ENCODE measurements around the gene PAK1IP1. TPM values are rescaled to one million over a fixed set of nuclear protein-coding genes. Genes with fewer than 3 reads are reported as not detected.
A peak's percentile ranks its signal among the peaks of the same experiment; 100 is the strongest.

The PAK1IP1 gene
- total RNA-seq, 2 experiments from 2014 or later, result 13.1 to 22.8 TPM

GRCh38 chr6:10681795-10682194 is 13.0 kb upstream of the PAK1IP1 start:
- Mint-ChIP-seq H3K4me1 (peaks cover 32% of the 10 kb centered on the region), H3K36me3 (peaks cover 5% of the 10 kb centered on the region), H3K27me3 (no peaks in the 10 kb centered on the region), H3K27ac (no peak overlapping the region), H3K9me3 (ENCODE audit: low read depth) (no peaks in the 10 kb centered on the region), H3K4me3 (no peak overlapping the region)
- DNase-seq, result no peak
- no peak for ATAC-seq
- CTCF ChIA-PET, result interaction anchor here (1.2 kb wide), 1 partner anchor 10 kb away, joined by 4 read pairs; no protein-coding TSS in a partner anchor

DNA sequence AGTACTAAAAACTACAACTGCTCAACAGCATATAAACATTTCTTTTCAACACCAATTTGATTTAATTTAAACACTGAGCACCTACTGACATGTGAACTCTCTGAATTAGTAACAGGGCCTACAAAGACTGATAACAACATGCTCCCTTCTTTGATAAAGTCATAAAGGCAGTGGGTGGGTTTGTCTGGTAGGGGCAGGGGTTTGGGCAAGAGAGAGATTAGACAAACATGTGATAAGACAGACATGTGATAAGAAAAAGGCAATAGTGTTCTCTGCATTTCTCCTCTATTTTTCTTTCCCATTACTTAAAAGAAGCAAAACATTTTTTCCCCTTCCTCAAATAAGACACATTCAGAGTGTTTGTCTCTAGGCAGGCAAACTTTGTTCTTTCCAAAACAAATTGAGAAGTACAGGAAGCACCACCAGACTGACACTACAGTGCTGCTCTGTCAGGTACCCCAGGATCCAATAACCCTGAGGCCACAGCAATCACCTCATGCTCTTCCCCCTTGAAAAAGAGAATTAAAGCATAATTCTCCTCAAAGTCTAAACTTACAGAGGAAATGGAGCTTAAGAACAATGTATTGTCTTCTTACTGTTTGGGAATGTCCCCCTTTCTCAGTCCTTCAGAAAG is 12.3 kb upstream of the PAK1IP1 start:
- H3K36me3 Mint-ChIP-seq, result peaks cover 5% of the 10 kb centered on the region
- H3K27me3 Mint-ChIP-seq, result peaks cover 3% of the 10 kb centered on the region
- DNase-seq (no peak), ATAC-seq (no peak)
- H3K4me1 Mint-ChIP-seq, result peaks cover 32% of the 10 kb centered on the region
- no peak overlapping the region for H3K4me3 Mint-ChIP-seq
- CTCF ChIA-PET, result interaction anchor here (0.7 to 1.1 kb wide), 2 partner anchors 12 to 152 kb away, joined by 3 read pairs; partner anchors contain the start of genes C6orf52 and PAK1IP1
- H3K27ac Mint-ChIP-seq, result peak overlapping the region; percentile 25
- no peaks in the 10 kb centered on the region for H3K9me3 Mint-ChIP-seq (ENCODE audit: low read depth)

DNA sequence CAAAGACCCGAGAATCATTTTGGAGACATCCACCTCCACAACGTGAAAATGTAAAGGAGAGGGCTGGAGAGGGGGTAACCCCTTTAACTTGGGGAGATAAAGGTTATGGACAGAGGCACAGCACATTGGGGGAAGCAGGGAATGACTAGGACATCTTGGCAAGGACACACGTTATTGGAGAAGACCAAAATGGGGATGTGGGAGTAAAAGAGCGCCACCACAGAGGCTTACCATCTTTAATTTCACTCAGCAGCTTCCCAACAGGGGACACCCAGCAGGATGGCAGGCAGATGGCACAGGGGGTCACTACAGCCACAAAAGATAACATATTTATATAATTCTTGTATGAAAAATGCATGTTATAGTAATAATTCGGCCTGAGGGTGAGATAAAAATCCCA is 10.2 kb upstream of the PAK1IP1 start:
- Mint-ChIP-seq H3K36me3 (peaks cover 5% of the 10 kb centered on the region), H3K4me3 (no peak overlapping the region), H3K27ac (no peak overlapping the region), H3K4me1 (peaks cover 32% of the 10 kb centered on the region), H3K27me3 (peaks cover 5% of the 10 kb centered on the region), H3K9me3 (ENCODE audit: low read depth) (no peaks in the 10 kb centered on the region)
- no peak for ATAC-seq
- no peak for DNase-seq
- CTCF ChIA-PET, result interaction anchor here (0.7 to 1.5 kb wide), 2 partner anchors 75 to 206 kb away, joined by 3 to 7 read pairs; no protein-coding TSS in a partner anchor

DNA sequence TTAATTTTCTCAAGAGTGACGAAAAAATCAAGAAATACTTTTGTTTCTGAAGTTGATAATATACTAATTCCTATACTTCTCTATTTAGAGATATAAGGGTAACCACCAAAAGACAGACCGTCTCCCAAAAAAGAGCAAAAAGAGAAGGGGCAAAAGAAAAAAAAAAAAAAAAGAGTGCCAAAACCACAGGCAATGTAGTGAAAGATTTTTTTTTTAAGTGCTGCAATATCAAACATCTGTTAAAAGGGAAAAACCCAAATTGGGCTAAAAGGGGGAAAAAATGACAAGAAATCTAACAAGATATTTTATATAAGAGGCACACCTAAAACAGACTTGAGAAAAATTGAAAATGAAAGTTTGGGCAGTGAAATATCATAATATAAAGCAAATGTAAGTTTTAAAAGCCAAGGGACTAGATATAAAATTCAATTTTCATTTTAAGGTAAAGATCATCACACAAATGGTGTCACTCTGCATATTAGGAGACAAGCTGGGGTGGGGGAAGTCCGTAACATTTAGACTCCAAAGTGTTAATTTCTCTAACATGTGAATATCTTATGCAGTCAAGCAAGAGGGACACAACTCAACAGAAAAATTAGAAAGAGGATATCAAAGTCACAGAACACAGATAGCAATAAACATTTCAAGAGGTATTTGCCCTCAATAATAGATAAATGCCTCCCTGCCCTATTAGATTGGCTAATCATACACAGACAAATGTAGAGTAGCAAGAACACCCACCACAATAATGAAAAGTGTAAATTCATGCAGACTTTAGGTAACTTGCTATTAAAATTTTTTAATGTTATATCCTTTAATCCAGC is 9.5 kb upstream of the PAK1IP1 start:
- Mint-ChIP-seq H3K27me3 (peaks cover 5% of the 10 kb centered on the region), H3K36me3 (peaks cover 5% of the 10 kb centered on the region), H3K27ac (no peak overlapping the region), H3K4me3 (no peak overlapping the region), H3K4me1 (peaks cover 32% of the 10 kb centered on the region), H3K9me3 (ENCODE audit: low read depth) (no peaks in the 10 kb centered on the region)
- DNase-seq, result no peak
- CTCF ChIA-PET, result no interaction called here
- no peak for ATAC-seq

DNA sequence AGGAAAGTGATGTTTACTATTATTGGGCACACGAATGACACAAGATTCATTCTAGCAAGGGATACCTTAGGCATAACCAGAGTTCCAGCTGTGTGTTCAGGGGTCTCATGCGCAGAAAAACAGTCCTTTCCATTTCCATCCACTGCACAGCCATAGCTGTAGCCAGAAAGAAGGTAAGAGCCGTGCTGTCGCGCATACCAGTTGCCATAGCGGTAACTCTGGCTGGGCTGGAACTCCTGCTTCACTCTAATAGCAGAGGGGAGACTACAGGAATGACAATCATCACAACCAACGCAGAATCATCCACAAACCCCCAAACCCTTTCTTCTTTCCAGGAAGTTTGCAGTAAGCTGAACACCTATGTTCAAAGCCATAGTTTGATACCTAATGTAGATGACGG is 7.9 kb upstream of the PAK1IP1 start:
- H3K4me3 Mint-ChIP-seq, result no peak overlapping the region
- CTCF ChIA-PET, result no interaction called here
- no peak overlapping the region for H3K27ac Mint-ChIP-seq
- H3K27me3 Mint-ChIP-seq, result peaks cover 5% of the 10 kb centered on the region
- no peak for ATAC-seq
- DNase-seq, result no peak
- H3K36me3 Mint-ChIP-seq, result peaks cover 5% of the 10 kb centered on the region
- H3K4me1 Mint-ChIP-seq, result peaks cover 32% of the 10 kb centered on the region
- H3K9me3 Mint-ChIP-seq (ENCODE audit: low read depth), result no peaks in the 10 kb centered on the region

DNA sequence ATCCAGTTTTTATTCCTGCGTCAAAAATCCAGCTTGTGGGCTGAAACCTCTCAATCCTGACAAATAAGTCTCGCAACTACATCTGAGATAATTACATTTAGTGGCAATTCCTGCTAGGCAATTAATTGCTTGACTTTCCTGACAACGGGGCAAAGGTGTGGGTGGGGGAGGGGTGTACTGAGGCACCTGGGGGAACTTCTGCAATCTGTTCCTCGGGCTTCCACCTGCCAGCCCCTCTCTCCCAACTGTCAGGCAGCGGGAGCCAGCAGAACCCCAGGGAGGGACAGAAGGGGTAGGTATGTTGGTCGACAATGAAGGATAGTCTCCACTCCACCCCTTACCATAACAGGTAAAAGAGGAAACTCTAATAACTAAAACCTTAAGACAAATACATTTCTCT is 7.2 kb upstream of the PAK1IP1 start:
- no peak overlapping the region for H3K27ac Mint-ChIP-seq
- no peaks in the 10 kb centered on the region for H3K9me3 Mint-ChIP-seq (ENCODE audit: low read depth)
- no peak overlapping the region for H3K4me3 Mint-ChIP-seq
- H3K36me3 Mint-ChIP-seq, result peaks cover under 1% of the 10 kb centered on the region
- DNase-seq (no peak), ATAC-seq (no peak)
- H3K27me3 Mint-ChIP-seq, result peaks cover 5% of the 10 kb centered on the region
- peaks cover 28% of the 10 kb centered on the region for H3K4me1 Mint-ChIP-seq
- CTCF ChIA-PET, result no interaction called here

- CTCF ChIA-PET, result interaction anchor here (1.0 kb wide), 1 partner anchor 60 kb away, joined by 3 read pairs; no protein-coding TSS in a partner anchor
- DNase-seq (no peak), ATAC-seq (no peak)
- Mint-ChIP-seq H3K9me3 (ENCODE audit: low read depth) (no peaks in the 10 kb centered on the region), H3K4me3 (no peak overlapping the region), H3K36me3 (peaks cover 5% of the 10 kb centered on the region), H3K27me3 (peaks cover 5% of the 10 kb centered on the region), H3K27ac (no peak overlapping the region), H3K4me1 (peaks cover 18% of the 10 kb centered on the region)
Observed at GRCh38 chr6:10690651-10691445, 3.9 kb upstream of the PAK1IP1 start.

DNA sequence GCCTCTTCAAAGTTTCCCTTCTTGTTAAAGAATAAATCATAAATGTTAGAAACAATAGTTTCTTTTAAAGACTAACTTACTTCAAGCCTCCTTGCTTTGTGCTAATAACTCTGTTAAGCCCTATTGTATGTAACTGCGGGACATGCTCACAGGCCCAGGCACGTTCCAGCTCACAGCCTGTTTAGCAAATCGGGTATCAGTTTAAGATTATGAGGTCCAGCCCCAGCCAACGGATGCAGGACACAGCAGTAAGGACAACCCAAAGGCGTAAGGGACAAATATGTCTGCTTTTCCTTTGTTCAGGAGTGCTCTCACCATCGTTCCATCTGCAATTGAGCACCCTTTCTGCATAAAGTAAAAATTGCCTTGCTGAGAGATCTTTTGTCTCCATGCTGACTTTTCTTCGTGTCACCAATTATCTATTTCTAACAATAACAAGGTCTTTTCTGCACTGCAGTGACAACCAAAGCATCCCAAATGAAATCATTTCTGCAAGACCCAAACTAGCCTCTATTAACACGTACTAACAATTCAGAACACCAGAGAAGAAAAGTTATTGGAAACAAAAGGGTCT is 1.7 kb upstream of the PAK1IP1 start:
- H3K27ac Mint-ChIP-seq, result peak overlapping the region; percentile 100
- peaks cover 31% of the 10 kb centered on the region for H3K4me1 Mint-ChIP-seq
- H3K9me3 Mint-ChIP-seq (ENCODE audit: low read depth), result no peaks in the 10 kb centered on the region
- peaks cover 13% of the 10 kb centered on the region for H3K36me3 Mint-ChIP-seq
- no peaks in the 10 kb centered on the region for H3K27me3 Mint-ChIP-seq
- H3K4me3 Mint-ChIP-seq, result peak overlapping the region; percentile 93
- ATAC-seq, result no peak
- no peak for DNase-seq
- CTCF ChIA-PET, result no interaction called here

DNA sequence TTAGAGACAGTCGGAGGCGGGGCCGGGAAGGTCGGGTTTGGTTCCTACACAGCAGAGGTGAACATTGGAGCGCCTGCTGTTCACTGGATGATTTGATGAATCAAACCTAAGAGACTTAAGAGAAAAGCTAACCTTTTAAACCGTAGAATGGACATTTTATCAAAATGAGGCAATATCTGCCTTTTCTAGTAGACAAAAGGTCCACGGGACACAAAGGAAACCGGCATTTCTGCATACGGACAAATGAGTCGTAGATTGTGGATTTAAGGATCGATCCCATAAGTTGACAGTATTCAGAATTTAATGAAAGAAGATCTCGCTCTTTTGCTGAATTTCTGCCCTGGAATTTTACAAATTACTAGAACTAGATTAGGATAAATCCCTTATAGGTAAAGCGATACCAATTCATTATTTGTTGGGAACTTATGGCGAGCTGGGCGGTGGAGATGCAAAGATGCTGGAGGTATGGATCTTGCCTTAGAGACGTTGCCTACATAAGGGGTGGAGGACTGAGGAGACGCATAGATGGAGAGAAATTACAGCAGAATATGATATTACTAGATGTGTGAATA is 400 bp downstream of the PAK1IP1 start:
- DNase-seq (no peak), ATAC-seq (no peak)
- Mint-ChIP-seq H3K9me3 (ENCODE audit: low read depth) (no peaks in the 10 kb centered on the region), H3K27me3 (no peaks in the 10 kb centered on the region), H3K4me1 (peaks cover 42% of the 10 kb centered on the region), H3K36me3 (peaks cover 25% of the 10 kb centered on the region), H3K27ac (peak overlapping the region; percentile 100), H3K4me3 (peak overlapping the region; percentile 93)
- CTCF ChIA-PET, result interaction anchor here (0.7 to 1.4 kb wide), 7 partner anchors 10 to 184 kb away, joined by 3 to 13 read pairs (median 5); no protein-coding TSS in a partner anchor

GRCh38 chr6:10696655-10697054 is 1.9 kb downstream of the PAK1IP1 start:
- H3K9me3 Mint-ChIP-seq (ENCODE audit: low read depth), result no peaks in the 10 kb centered on the region
- CTCF ChIA-PET, result no interaction called here
- peak overlapping the region; percentile 93 for H3K4me3 Mint-ChIP-seq
- H3K4me1 Mint-ChIP-seq, result peaks cover 46% of the 10 kb centered on the region
- no peaks in the 10 kb centered on the region for H3K27me3 Mint-ChIP-seq
- no peak for DNase-seq
- H3K36me3 Mint-ChIP-seq, result peaks cover 37% of the 10 kb centered on the region
- ATAC-seq, result no peak
- peak overlapping the region; percentile 2 for H3K27ac Mint-ChIP-seq

DNA sequence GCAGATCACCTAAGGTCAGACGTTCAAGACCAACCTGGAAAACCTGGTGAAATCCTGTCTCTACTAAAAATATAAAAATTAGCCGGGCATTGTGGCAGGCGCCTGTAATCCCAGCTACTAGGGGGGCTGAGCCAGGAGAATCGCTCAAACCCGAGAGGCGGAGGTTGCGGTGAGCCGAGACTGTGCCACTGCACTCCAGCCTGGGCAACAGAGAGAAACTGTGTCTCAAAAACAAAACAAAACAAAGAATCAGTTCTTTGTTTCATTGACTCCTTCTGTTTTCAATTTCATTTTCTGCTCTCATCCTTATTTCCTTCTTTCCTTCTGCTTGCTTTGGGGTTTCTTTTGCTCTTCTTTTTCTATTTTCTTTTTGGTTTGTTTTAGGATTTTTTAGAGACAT is 19.2 kb downstream of the PAK1IP1 start:
- DNase-seq (no peak), ATAC-seq (no peak)
- CTCF ChIA-PET, result interaction anchor here (1.8 to 1.9 kb wide), 2 partner anchors 9 to 10 kb away, joined by 4 to 5 read pairs; partner anchors contain the start of gene TMEM14C
- Mint-ChIP-seq H3K27ac (no peak overlapping the region), H3K36me3 (peaks cover 27% of the 10 kb centered on the region), H3K9me3 (ENCODE audit: low read depth) (peaks cover 9% of the 10 kb centered on the region), H3K27me3 (no peaks in the 10 kb centered on the region), H3K4me1 (peaks cover 16% of the 10 kb centered on the region), H3K4me3 (no peak overlapping the region)

GRCh38 chr6:10719296-10719963 is 24.7 kb downstream of the PAK1IP1 start:
- DNase-seq, result peak; percentile 80
- peak overlapping the region; percentile 93 for H3K27ac Mint-ChIP-seq
- H3K27me3 Mint-ChIP-seq, result no peaks in the 10 kb centered on the region
- H3K36me3 Mint-ChIP-seq, result peaks cover 21% of the 10 kb centered on the region
- CTCF ChIA-PET, result interaction anchor here (0.7 to 2.3 kb wide), 8 partner anchors 14 to 209 kb away, joined by 3 to 13 read pairs (median 4); partner anchors contain the start of genes C6orf52 and PAK1IP1
- peak overlapping the region; percentile 79 for H3K4me3 Mint-ChIP-seq
- peak; percentile 7 for ATAC-seq
- peaks cover 13% of the 10 kb centered on the region for H3K9me3 Mint-ChIP-seq (ENCODE audit: low read depth)
- H3K4me1 Mint-ChIP-seq, result peaks cover 48% of the 10 kb centered on the region

Data from activated CD8-positive, alpha-beta memory T cell treated with anti-CD3 and anti-CD28 coated beads, Interleukin-2, amount 10 ng/mL, durations not matched to agents 7 days and 5 days (primary cell).